Endothelial cell of umbilical vein (primary cell): Measurements from ENCODE around the gene ENOSF1.

Experiments used
- JUN ChIP-seq: IDR thresholded peaks from 2 replicates; pipeline ENCODE4 v1.6.1; 2011; ENCODE audit warnings: borderline replicate concordance, low read depth; ENCODE audit not compliant: insufficient read length, insufficient read depth
- POLR2A ChIP-seq: IDR thresholded peaks from 2 replicates; pipeline ENCODE4 v1.6.1; 2012; ENCODE audit warnings: low read depth, mild to moderate bottlenecking, control low read depth, low read length
- TF ChIP-seq, protein P1 (sequence below): IDR thresholded peaks from 2 replicates; pipeline ENCODE4 v1.6.1; 2011; ENCODE audit not compliant: insufficient read depth, insufficient read length
- TF ChIP-seq, protein P2 (sequence below), 2 donors: IDR thresholded peaks; 1 replicate in 1 of 2; 2 replicates in 1 of 2; pipeline ENCODE4 v1.5.1; 2011; ENCODE audit warnings: low read length in 2 of 2, mild to moderate bottlenecking in 2 of 2, moderate library complexity in 2 of 2, control low read depth in 1 of 2, inconsistent platforms in 1 of 2, low read depth in 1 of 2; ENCODE audit not compliant: insufficient read depth in 1 of 2; ENCODE audit errors: extremely low read depth in 1 of 2

DNA sequence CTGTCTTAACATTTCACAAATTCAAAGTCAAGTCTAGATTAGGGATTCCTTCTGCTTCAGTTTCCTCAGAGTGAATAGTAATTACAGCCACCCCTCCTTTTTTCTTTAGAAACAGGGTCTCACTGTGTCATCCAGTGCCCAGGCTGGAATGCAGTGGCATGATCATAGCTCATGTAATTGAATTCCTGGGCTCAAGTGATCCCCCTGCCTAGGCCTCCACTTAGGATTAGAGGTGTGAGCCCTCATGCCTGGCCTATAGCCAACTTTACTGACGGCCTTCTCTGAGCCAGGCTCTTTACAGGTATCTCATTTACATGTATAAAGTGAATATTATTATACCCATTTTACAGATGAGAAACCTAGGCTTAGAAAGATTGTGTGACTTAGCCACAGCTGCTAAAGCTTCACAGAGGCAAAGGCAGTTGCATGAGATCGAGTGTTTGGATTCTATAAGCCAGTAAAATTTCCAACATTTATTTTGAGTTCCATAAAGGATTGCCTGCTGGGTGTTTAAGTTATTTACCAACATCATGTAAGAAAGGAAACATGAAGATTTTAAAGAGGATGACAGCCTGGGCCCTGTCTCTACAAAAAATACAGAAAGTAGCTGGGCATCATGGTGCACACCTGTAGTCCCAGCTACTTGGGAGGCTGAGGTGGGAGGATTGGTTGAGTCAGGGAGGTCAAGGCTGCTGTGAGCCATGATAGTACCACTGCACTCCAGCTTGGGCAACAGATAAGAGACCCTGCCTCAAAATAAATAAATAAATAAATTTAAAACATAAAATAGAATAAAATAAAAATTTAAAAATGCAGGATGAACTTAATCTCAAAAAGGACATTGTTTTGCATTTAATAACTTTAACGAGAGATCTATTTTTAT is 1.8 kb downstream of the ENOSF1 start:
- TF ChIP-seq, protein P1, sequence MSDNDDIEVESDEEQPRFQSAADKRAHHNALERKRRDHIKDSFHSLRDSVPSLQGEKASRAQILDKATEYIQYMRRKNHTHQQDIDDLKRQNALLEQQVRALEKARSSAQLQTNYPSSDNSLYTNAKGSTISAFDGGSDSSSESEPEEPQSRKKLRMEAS, result no peak
- TF ChIP-seq, protein P2, sequence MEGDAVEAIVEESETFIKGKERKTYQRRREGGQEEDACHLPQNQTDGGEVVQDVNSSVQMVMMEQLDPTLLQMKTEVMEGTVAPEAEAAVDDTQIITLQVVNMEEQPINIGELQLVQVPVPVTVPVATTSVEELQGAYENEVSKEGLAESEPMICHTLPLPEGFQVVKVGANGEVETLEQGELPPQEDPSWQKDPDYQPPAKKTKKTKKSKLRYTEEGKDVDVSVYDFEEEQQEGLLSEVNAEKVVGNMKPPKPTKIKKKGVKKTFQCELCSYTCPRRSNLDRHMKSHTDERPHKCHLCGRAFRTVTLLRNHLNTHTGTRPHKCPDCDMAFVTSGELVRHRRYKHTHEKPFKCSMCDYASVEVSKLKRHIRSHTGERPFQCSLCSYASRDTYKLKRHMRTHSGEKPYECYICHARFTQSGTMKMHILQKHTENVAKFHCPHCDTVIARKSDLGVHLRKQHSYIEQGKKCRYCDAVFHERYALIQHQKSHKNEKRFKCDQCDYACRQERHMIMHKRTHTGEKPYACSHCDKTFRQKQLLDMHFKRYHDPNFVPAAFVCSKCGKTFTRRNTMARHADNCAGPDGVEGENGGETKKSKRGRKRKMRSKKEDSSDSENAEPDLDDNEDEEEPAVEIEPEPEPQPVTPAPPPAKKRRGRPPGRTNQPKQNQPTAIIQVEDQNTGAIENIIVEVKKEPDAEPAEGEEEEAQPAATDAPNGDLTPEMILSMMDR (IDR thresholded peaks at IDR 0.05; ENCODE audit: extremely low read depth in 1 of 2, insufficient read depth in 1 of 2, low read depth in 1 of 2, low read length in 2 of 2), result no peak
- TF ChIP-seq JUN, result no peak
- no peak for TF ChIP-seq POLR2A
